NT2/D1 (cell line): ENCODE results near the gene VPS18.

Source experiments
- YY1 ChIP-seq: IDR thresholded peaks from 2 replicates; pipeline ENCODE4 v1.6.1; 2011; ENCODE audit not compliant: insufficient read length, insufficient read depth
- ZNF274 ChIP-seq: IDR thresholded peaks from 2 replicates; pipeline ENCODE4 v1.6.1; 2011; ENCODE audit warnings: mild to moderate bottlenecking, low read depth, low read length

- TF ChIP-seq ZNF274: no peak
- TF ChIP-seq YY1: no peak
Observed at GRCh38 chr15:40936234-40936708, 42.0 kb downstream of the VPS18 start.
